Central memory CD8-positive, alpha-beta T cell (primary cell): Measurements from ENCODE around the gene COX4I1.

Source experiments
- ATAC-seq: fragments of 150-1000 bp; cut with Tn5 transposase; replicated peaks from 2 replicates; pipeline ENCODE4 v1.10.0; 2022; ENCODE audit warnings: mild to moderate bottlenecking, moderate FRiP score, moderate number of reproducible peaks; ENCODE audit not compliant: poor library complexity, severe bottlenecking; ENCODE audit errors: extremely low read depth
- DNase-seq, 2 donors: peaks; one replicate each; pipeline ENCODE4 v3.0.0; 2021; ENCODE audit warnings: low spot score in 2 of 2
- H3K27ac Mint-ChIP-seq: one replicate; pipeline ENCODE4 v1.8.0; 2022; ENCODE audit warnings: low read depth, mild to moderate bottlenecking, moderate library complexity, mixed read lengths
- H3K27me3 Mint-ChIP-seq: one replicate; pipeline ENCODE4 v1.8.0; 2022; ENCODE audit warnings: mixed read lengths
- H3K36me3 Mint-ChIP-seq: one replicate; pipeline ENCODE4 v1.8.0; 2022; ENCODE audit warnings: mild to moderate bottlenecking, moderate library complexity, mixed read lengths; ENCODE audit not compliant: insufficient read depth
- H3K4me1 Mint-ChIP-seq: one replicate; pipeline ENCODE4 v1.8.0; 2022; ENCODE audit warnings: mixed read lengths
- H3K4me3 Mint-ChIP-seq: one replicate; pipeline ENCODE4 v1.8.0; 2022; ENCODE audit warnings: mild to moderate bottlenecking, moderate library complexity, mixed read lengths
- H3K9me3 Mint-ChIP-seq: one replicate; pipeline ENCODE4 v1.8.0; 2022; ENCODE audit warnings: mixed read lengths

Gene COX4I1

GRCh38 chr16:85856079-85856478 lies 56.6 kb downstream of the COX4I1 start:
- Mint-ChIP-seq H3K27me3 (no peaks in the 10 kb centered on the region), H3K4me3 (no peak overlapping the region), H3K27ac (no peak overlapping the region), H3K9me3 (no peaks in the 10 kb centered on the region), H3K4me1 (no peaks in the 10 kb centered on the region), H3K36me3 (peaks cover 2% of the 10 kb centered on the region)
- DNase-seq (no peak), ATAC-seq (no peak)

- Mint-ChIP-seq H3K27me3 (no peaks in the 10 kb centered on the region), H3K4me1 (no peaks in the 10 kb centered on the region), H3K4me3 (no peak overlapping the region), H3K36me3 (peaks cover 2% of the 10 kb centered on the region), H3K9me3 (no peaks in the 10 kb centered on the region), H3K27ac (no peak overlapping the region)
- no peak for ATAC-seq
- no peak for DNase-seq
Observed at GRCh38 chr16:85856585-85856984, 57.1 kb downstream of the COX4I1 start.
